H9 (cell line): Measurements from ENCODE around the gene PPP1R9A. TPM values are rescaled to one million over a fixed set of nuclear protein-coding genes. Genes with fewer than 3 reads are reported as not detected.

Experiments
- DNase-seq: peaks from one replicate; pipeline ENCODE4 v3.0.0-alpha.2; 2017
- H2AFZ ChIP-seq: one replicate; pipeline ENCODE4 v1.6.1; 2013; ENCODE audit warnings: mild to moderate bottlenecking, low read length, control low read depth, moderate library complexity
- H2AK5ac ChIP-seq: 2 replicates; pipeline ENCODE4 v1.6.1; 2013; ENCODE audit warnings: low read length, control low read depth, mixed read lengths; ENCODE audit not compliant: insufficient read length
- H2BK120ac ChIP-seq: one replicate; pipeline ENCODE4 v1.6.1; 2013; ENCODE audit warnings: low read depth, mild to moderate bottlenecking, low read length, control low read depth, inconsistent platforms; ENCODE audit not compliant: poor library complexity, severe bottlenecking
- H2BK12ac ChIP-seq: 2 replicates; pipeline ENCODE4 v1.6.1; 2013; ENCODE audit warnings: low read length, control low read depth, mixed read lengths, low read depth; ENCODE audit not compliant: insufficient read length
- H2BK15ac ChIP-seq: 2 replicates; pipeline ENCODE4 v1.6.1; 2013; ENCODE audit warnings: low read depth, low read length, control low read depth
- H2BK20ac ChIP-seq: one replicate; pipeline ENCODE4 v1.6.1; 2013; ENCODE audit warnings: low read depth, mild to moderate bottlenecking, low read length, control low read depth, inconsistent platforms; ENCODE audit not compliant: poor library complexity, severe bottlenecking
- H2BK5ac ChIP-seq: 2 replicates; pipeline ENCODE4 v1.6.1; 2013; ENCODE audit warnings: low read length, control low read depth, mixed read lengths; ENCODE audit not compliant: insufficient read length
- H3K14ac ChIP-seq: 2 replicates; pipeline ENCODE4 v1.6.1; 2013; ENCODE audit warnings: low read length, control low read depth; ENCODE audit not compliant: insufficient read depth
- H3K18ac ChIP-seq: 2 replicates; pipeline ENCODE4 v1.6.1; 2013; ENCODE audit warnings: low read depth, mild to moderate bottlenecking, mixed read lengths, low read length, control low read depth; ENCODE audit not compliant: insufficient read length
- H3K23ac ChIP-seq: 2 replicates; pipeline ENCODE4 v1.6.1; 2013; ENCODE audit warnings: low read length, control low read depth, mixed read lengths, low read depth; ENCODE audit not compliant: insufficient read length
- H3K23me2 ChIP-seq: 2 replicates; pipeline ENCODE4 v1.6.1; 2013; ENCODE audit warnings: low read depth, mild to moderate bottlenecking, mixed read lengths, low read length, control low read depth; ENCODE audit not compliant: insufficient read length, poor library complexity, severe bottlenecking
- H3K27ac ChIP-seq: 2 replicates; pipeline ENCODE4 v1.5.1; 2013; ENCODE audit warnings: low read length, control low read depth, mixed read lengths, low read depth; ENCODE audit not compliant: insufficient read length
- H3K27me3 ChIP-seq: 2 replicates; pipeline ENCODE4 v1.6.1; 2013; ENCODE audit warnings: low read length, control low read depth, inconsistent platforms; ENCODE audit not compliant: insufficient read depth
- H3K4ac ChIP-seq: 2 replicates; pipeline ENCODE4 v1.6.1; 2013; ENCODE audit warnings: low read depth, mild to moderate bottlenecking, control low read depth, inconsistent platforms, low read length, moderate library complexity
- H3K4me1 ChIP-seq: 2 replicates; pipeline ENCODE4 v1.6.1; 2013; ENCODE audit warnings: low read length, control low read depth, inconsistent platforms; ENCODE audit not compliant: insufficient read depth
- H3K4me2 ChIP-seq: 2 replicates; pipeline ENCODE4 v1.6.1; 2013; ENCODE audit warnings: low read length, control low read depth, mixed read lengths; ENCODE audit not compliant: insufficient read length, insufficient read depth
- H3K56ac ChIP-seq: 2 replicates; pipeline ENCODE4 v1.6.1; 2013; ENCODE audit warnings: low read depth, mild to moderate bottlenecking, mixed read lengths, low read length, control low read depth; ENCODE audit not compliant: insufficient read length
- H3K79me1 ChIP-seq: 2 replicates; pipeline ENCODE4 v1.6.1; 2013; ENCODE audit warnings: low read depth, mild to moderate bottlenecking, moderate library complexity, low read length, control low read depth, inconsistent platforms; ENCODE audit not compliant: insufficient read depth, poor library complexity, severe bottlenecking
- H3K79me2 ChIP-seq: 2 replicates; pipeline ENCODE4 v1.6.1; 2013; ENCODE audit warnings: low read length, control low read depth, inconsistent platforms; ENCODE audit not compliant: insufficient read depth
- H3K9ac ChIP-seq: 2 replicates; pipeline ENCODE4 v1.6.1; 2013; ENCODE audit warnings: low read length, control low read depth, mixed read lengths; ENCODE audit not compliant: insufficient read length; ENCODE audit errors: extremely low read depth
- H3K9me3 ChIP-seq: one replicate; pipeline ENCODE4 v1.6.1; 2013; ENCODE audit warnings: low read depth, low read length, inconsistent platforms; ENCODE audit not compliant: control insufficient read depth
- H3T11ph ChIP-seq: one replicate; pipeline ENCODE4 v1.6.1; 2013; ENCODE audit warnings: mild to moderate bottlenecking, low read length, control low read depth, inconsistent platforms
- H4K20me1 ChIP-seq: one replicate; pipeline ENCODE4 v1.6.1; 2013; ENCODE audit not compliant: control insufficient read depth, insufficient read length, insufficient read depth
- H4K5ac ChIP-seq: 2 replicates; pipeline ENCODE4 v1.6.1; 2013; ENCODE audit warnings: low read depth, mild to moderate bottlenecking, mixed read lengths, low read length, control low read depth; ENCODE audit not compliant: insufficient read length
- H4K8ac ChIP-seq: replicated peaks from 2 replicates; pipeline ENCODE4 v1.6.1; 2013; ENCODE audit warnings: low read length, control low read depth, mixed read lengths, low read depth; ENCODE audit not compliant: insufficient read length
- H4K91ac ChIP-seq: 2 replicates; pipeline ENCODE4 v1.6.1; 2013; ENCODE audit warnings: low read depth, mild to moderate bottlenecking, moderate library complexity, mixed read lengths, low read length, control low read depth; ENCODE audit not compliant: insufficient read length
- H3K27ac Mint-ChIP-seq, 3 experiments: 2 replicates in 2 of 3; 3 replicates in 1 of 3; pipeline ENCODE4 v1.8.0; 2020 to 2021; ENCODE audit warnings: mixed read lengths in 3 of 3, mild to moderate bottlenecking in 1 of 3, moderate library complexity in 1 of 3
- H3K27me3 Mint-ChIP-seq: 2 replicates; pipeline ENCODE4 v1.8.0; 2021; ENCODE audit warnings: low read depth, mild to moderate bottlenecking, moderate library complexity, mixed read lengths
- H3K36me3 Mint-ChIP-seq, 3 experiments: 2 replicates in 2 of 3; 3 replicates in 1 of 3; pipeline ENCODE4 v1.8.0; 2020 to 2021; ENCODE audit warnings: low read depth in 3 of 3, mixed read lengths in 3 of 3; ENCODE audit not compliant: insufficient read depth in 1 of 3
- H3K4me1 Mint-ChIP-seq, 2 experiments: 2 replicates each; pipeline ENCODE4 v1.8.0; 2020; ENCODE audit warnings: mixed read lengths in 2 of 2
- H3K4me3 Mint-ChIP-seq, 2 experiments: 2 replicates in 1 of 2; 3 replicates in 1 of 2; pipeline ENCODE4 v1.8.0; 2020 to 2021; ENCODE audit warnings: mild to moderate bottlenecking in 2 of 2, mixed read lengths in 2 of 2, moderate library complexity in 1 of 2
- H3K9me3 Mint-ChIP-seq, 2 experiments: 2 replicates in 1 of 2; 3 replicates in 1 of 2; pipeline ENCODE4 v1.8.0; 2020; ENCODE audit warnings: mild to moderate bottlenecking in 2 of 2, mixed read lengths in 2 of 2, moderate library complexity in 1 of 2
- CTCF ChIP-seq: fragments of 200-600 bp; sonication (generic); conservative IDR thresholded peaks from 3 replicates; pipeline ENCODE4 v1.8.0; 2021; ENCODE audit warnings: antibody characterized with exemption, mild to moderate bottlenecking
- total RNA-seq: library from RNA; stranded (reverse); gene quantifications from 2 replicates; pipeline ENCODE4 v1.2.1, GENCODE V29; 2021

PPP1R9A gene
- total RNA-seq, 1 experiment from 2014 or later: 17.0 TPM

- no peaks in the 10 kb centered on the region; a peak in 2 of 7 replicates for H3K36me3 Mint-ChIP-seq
- H3K4ac ChIP-seq: no peak overlapping the region
- no peak overlapping the region for H3K14ac ChIP-seq
- H3K27ac Mint-ChIP-seq: no peak overlapping the region
- no peak overlapping the region for H3K27ac ChIP-seq
- H3K9ac ChIP-seq: no peak overlapping the region
- H2AK5ac ChIP-seq: no peak overlapping the region
- peaks cover 14 to 22% of the 10 kb centered on the region in 2 experiments for H3K4me1 Mint-ChIP-seq
- no peak overlapping the region for H3K56ac ChIP-seq
- H2AFZ ChIP-seq: no peak overlapping the region
- H3K27me3 ChIP-seq: no peaks in the 10 kb centered on the region
- H3K18ac ChIP-seq: no peak overlapping the region
- H3K79me2 ChIP-seq: no peaks in the 10 kb centered on the region
- no peaks in the 10 kb centered on the region for H3K79me1 ChIP-seq
- H2BK20ac ChIP-seq: no peak overlapping the region
- H3K4me2 ChIP-seq: no peak overlapping the region
- no peak for TF ChIP-seq CTCF
- H4K5ac ChIP-seq: no peak overlapping the region
- no peak overlapping the region for H3K23ac ChIP-seq
- no peak overlapping the region for H2BK120ac ChIP-seq
- no peaks in the 10 kb centered on the region for H3K27me3 Mint-ChIP-seq
- H3K4me1 ChIP-seq: peaks cover 2% of the 10 kb centered on the region; the same call in 1 of the 2 replicates
- no peak overlapping the region for H2BK5ac ChIP-seq
- no peak overlapping the region for H4K8ac ChIP-seq
- no peak for DNase-seq
- H4K20me1 ChIP-seq: no peaks in the 10 kb centered on the region
- H2BK15ac ChIP-seq: no peak overlapping the region
- H3T11ph ChIP-seq: no peak overlapping the region
- H4K91ac ChIP-seq: no peak overlapping the region
- no peaks in the 10 kb centered on the region for H3K9me3 Mint-ChIP-seq
- no peak overlapping the region for H2BK12ac ChIP-seq
- no peak overlapping the region for H3K4me3 Mint-ChIP-seq
- no peaks in the 10 kb centered on the region for H3K23me2 ChIP-seq
- no peaks in the 10 kb centered on the region for H3K9me3 ChIP-seq
These were observed 354.6 kb downstream of the PPP1R9A start for GRCh38 chr7:95261895-95262415.
